Upper lobe of left lung (tissue), 6 donors: ENCODE data around the gene OR6J1. TPM values are rescaled to one million over a fixed set of nuclear protein-coding genes. Genes with fewer than 3 reads are reported as not detected.
"Not testable (repeated sequence)": the region's sequence is repeated elsewhere in the genome, so short reads cannot be mapped to it uniquely, and the experiment has no call there.

ENCODE experiments used
- ATAC-seq, 2 donors: fragments of 200-7000 bp; cut with Tn5 transposase; one replicate each; pipeline ENCODE4 v1.9.1; 2022; ENCODE audit warnings: mild to moderate bottlenecking in 2 of 2, moderate library complexity in 2 of 2; ENCODE audit not compliant: low FRiP score in 2 of 2
- DNase-seq, 2 donors: peaks; one replicate each; pipeline ENCODE4 v3.0.0-alpha.2; 2019 to 2020
- H3K27ac ChIP-seq, 4 donors: fragments of 200-600 bp; sonication (generic); one replicate each; pipeline ENCODE4 v1.5.1; 2016 to 2019
- H3K27me3 ChIP-seq, 4 donors: fragments of 200-600 bp; sonication (generic); one replicate each; pipeline ENCODE4 v1.5.1; 2017 to 2019
- H3K36me3 ChIP-seq, 4 donors: fragments of 200-600 bp; sonication (generic); one replicate each; pipeline ENCODE4 v1.5.1; 2016 to 2019
- H3K4me1 ChIP-seq, 4 donors: fragments of 200-600 bp; sonication (generic); one replicate each; pipeline ENCODE4 v1.5.1; 2018 to 2019
- H3K4me3 ChIP-seq, 4 donors: fragments of 200-600 bp; sonication (generic); one replicate each; pipeline ENCODE4 v1.5.1; 2017 to 2019; ENCODE audit warnings: mild to moderate bottlenecking in 2 of 4, moderate library complexity in 1 of 4
- H3K9me3 ChIP-seq, 4 donors: fragments of 200-600 bp; sonication (generic); one replicate each; pipeline ENCODE4 v1.5.1; 2018 to 2019
- CTCF ChIP-seq, 6 experiments: fragments of 450-650 bp in 4 of 6; fragments of 200-600 bp in 2 of 6; sonication (generic) in 2 of 6; IDR thresholded peaks; one replicate each; pipeline ENCODE4 v1.5.1; 2016 to 2019; ENCODE audit warnings: antibody characterized with exemption in 6 of 6
- EP300 ChIP-seq, 4 donors: sonication (generic); formaldehyde crosslinking; IDR thresholded peaks; one replicate each; pipeline ENCODE4 v1.5.1; 2017; ENCODE audit warnings: antibody characterized with exemption in 4 of 4, control low read depth in 2 of 4
- POLR2A ChIP-seq, 4 donors: fragments of 450-650 bp; IDR thresholded peaks; one replicate each; pipeline ENCODE4 v1.5.1; 2016 to 2017; ENCODE audit warnings: antibody characterized with exemption in 4 of 4, mild to moderate bottlenecking in 2 of 4
- POLR2AphosphoS5 ChIP-seq, 2 donors: sonication (generic); formaldehyde crosslinking; IDR thresholded peaks; one replicate each; pipeline ENCODE4 v1.5.1; 2017; ENCODE audit warnings: antibody characterized with exemption in 2 of 2
- WGBS, 2 donors: methylation state at CpG; one replicate each; pipeline ENCODE4 v1.1.5; 2017 to 2018; 5-methylcytosine and 5-hydroxymethylcytosine counted together
- total RNA-seq, 6 donors: library from RNA; depleted of rRNA in 4 of 6; stranded (reverse); fragments of >200 nt in 4 of 6; gene quantifications; one replicate each; pipeline versions ENCODE4 v1.1.0 to v1.2.1, GENCODE V29; 2016 to 2021
- donor health status: DM: no; HTN: no; CAD: no; lungs with moderate emphysema.
- donor health status: DM: no; HTN: yes; CAD: no; lungs with severe emphysema.

The OR6J1 gene
- total RNA-seq, 6 donors from 2014 or later: 0.30 TPM; not detected in 5

DNA sequence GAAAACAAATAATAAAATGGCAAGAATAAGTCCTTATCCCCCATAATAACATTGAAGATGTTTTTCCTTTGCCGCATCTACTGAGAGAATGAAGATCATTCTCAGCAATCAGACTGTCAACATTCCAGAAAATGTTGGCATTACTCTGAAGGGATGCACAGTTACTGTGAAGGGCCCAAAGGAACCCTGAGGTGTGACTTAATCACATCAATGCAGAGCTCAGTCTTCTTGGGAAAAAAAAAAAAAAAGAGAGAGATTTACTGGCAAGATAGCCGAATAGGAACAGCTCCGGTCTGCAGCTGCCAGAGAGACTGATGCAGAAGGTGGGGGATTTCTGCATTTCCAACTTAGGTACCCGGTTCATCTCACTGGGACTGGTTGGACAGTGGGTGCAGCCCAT is 41.3 kb upstream of the OR6J1 start:
- DNase-seq (no peak), ATAC-seq (no peak)
- Histone ChIP-seq H3K27me3 (no peaks in the 10 kb centered on the region), H3K4me3 (no peak overlapping the region), H3K27ac (no peak overlapping the region), H3K4me1 (no peaks in the 10 kb centered on the region), H3K9me3 (no peaks in the 10 kb centered on the region), H3K36me3 (no peaks in the 10 kb centered on the region)
- 47 to 53% methylated on average over 4 of the region's 4 CpGs for WGBS, 2 donors
- TF ChIP-seq CTCF (IDR thresholded peaks at IDR 0.05) (no peak), EP300 (IDR thresholded peaks at IDR 0.05) (no peak), POLR2A (IDR thresholded peaks at IDR 0.05) (no peak), POLR2AphosphoS5 (IDR thresholded peaks at IDR 0.05) (no peak)

DNA sequence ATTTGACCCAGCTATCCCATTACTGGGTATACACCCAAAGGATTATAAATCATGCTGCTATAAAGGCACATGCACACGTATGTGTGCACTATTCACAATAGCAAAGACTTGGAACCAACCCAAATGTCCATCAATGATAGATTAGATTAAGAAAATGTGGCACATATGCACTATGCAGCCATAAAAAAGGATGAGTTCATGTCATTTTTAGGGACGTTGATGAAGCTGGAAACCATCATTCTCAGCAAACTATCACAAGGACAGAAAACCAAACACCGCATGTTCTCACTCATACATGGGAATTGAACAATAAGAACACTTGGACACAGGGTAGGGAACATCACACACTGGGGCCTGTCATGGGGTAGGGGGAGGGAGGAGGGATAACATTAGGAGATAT is 39.3 kb upstream of the OR6J1 start:
- H3K4me3 ChIP-seq, H3K4me1 ChIP-seq, DNase-seq, H3K36me3 ChIP-seq, H3K27ac ChIP-seq, H3K27me3 ChIP-seq, H3K9me3 ChIP-seq, ATAC-seq: not testable (repeated sequence)
- 64 to 70% methylated on average over 3 of the region's 3 CpGs for WGBS, 2 donors

- H3K9me3 ChIP-seq: no peaks in the 10 kb centered on the region
- DNase-seq: no peak
- no peak overlapping the region for H3K27ac ChIP-seq
- no peaks in the 10 kb centered on the region for H3K4me1 ChIP-seq
- TF ChIP-seq CTCF (IDR thresholded peaks at IDR 0.05): no peak
- TF ChIP-seq POLR2A (IDR thresholded peaks at IDR 0.05): no peak
- TF ChIP-seq POLR2AphosphoS5 (IDR thresholded peaks at IDR 0.05): no peak
- H3K36me3 ChIP-seq: no peaks in the 10 kb centered on the region
- ATAC-seq: no peak
- 94 to 98% methylated on average over 2 of the region's 2 CpGs for WGBS, 2 donors
- H3K4me3 ChIP-seq: no peak overlapping the region
- H3K27me3 ChIP-seq: no peaks in the 10 kb centered on the region
These were observed 34.1 kb upstream of the OR6J1 start for GRCh38 chr14:22678221-22678620.

- not testable (repeated sequence) for ATAC-seq, H3K4me3 ChIP-seq, H3K4me1 ChIP-seq, H3K27me3 ChIP-seq, H3K9me3 ChIP-seq, H3K36me3 ChIP-seq, H3K27ac ChIP-seq, DNase-seq
- WGBS, 2 donors: 46 to 73% methylated on average over 2 of the region's 2 CpGs
These were observed 33.4 kb upstream of the OR6J1 start for GRCh38 chr14:22677551-22677950.

GRCh38 chr14:22671622-22672021 is 27.5 kb upstream of the OR6J1 start:
- Histone ChIP-seq H3K27ac (no peak overlapping the region), H3K9me3 (no peaks in the 10 kb centered on the region), H3K4me3 (no peak overlapping the region), H3K36me3 (no peaks in the 10 kb centered on the region), H3K4me1 (no peaks in the 10 kb centered on the region), H3K27me3 (no peaks in the 10 kb centered on the region)
- ATAC-seq (no peak), DNase-seq (no peak)
- TF ChIP-seq POLR2AphosphoS5 (IDR thresholded peaks at IDR 0.05) (no peak), POLR2A (IDR thresholded peaks at IDR 0.05) (no peak), CTCF (IDR thresholded peaks at IDR 0.05) (no peak), EP300 (IDR thresholded peaks at IDR 0.05) (no peak)

GRCh38 chr14:22668863-22669262 is 24.7 kb upstream of the OR6J1 start:
- Histone ChIP-seq H3K4me3 (no peak overlapping the region), H3K27ac (no peak overlapping the region), H3K9me3 (no peaks in the 10 kb centered on the region), H3K36me3 (no peaks in the 10 kb centered on the region), H3K4me1 (no peaks in the 10 kb centered on the region), H3K27me3 (no peaks in the 10 kb centered on the region)
- DNase-seq (no peak), ATAC-seq (no peak)
- whole genome bisulfite sequencing, 2 donors: 83 to 96% methylated on average over 1 of the region's 1 CpG
- TF ChIP-seq POLR2A (IDR thresholded peaks at IDR 0.05) (no peak), EP300 (IDR thresholded peaks at IDR 0.05) (no peak), POLR2AphosphoS5 (IDR thresholded peaks at IDR 0.05) (no peak), CTCF (IDR thresholded peaks at IDR 0.05) (no peak)
